CD4-positive, alpha-beta T cell treated with Interleukin-21 for 1 hour (primary cell): ENCODE data around the gene LY6G5C.

Experiments used
- DNase-seq: peaks from one replicate; pipeline ENCODE4 v3.0.0-alpha.2; 2020

Gene LY6G5C

GRCh38 chr6:31689249-31690110 lies 8.6 kb upstream of the LY6G5C start:
- peak; percentile 19 for DNase-seq

GRCh38 chr6:31687860-31688693 lies 7.2 kb upstream of the LY6G5C start:
- DNase-seq = no peak

GRCh38 chr6:31687321-31687720 lies 6.5 kb upstream of the LY6G5C start:
- DNase-seq = no peak

GRCh38 chr6:31686483-31686882 lies 5.6 kb upstream of the LY6G5C start:
- DNase-seq = no peak

GRCh38 chr6:31683591-31683990 lies 2.7 kb upstream of the LY6G5C start:
- no peak for DNase-seq

GRCh38 chr6:31681135-31681671 lies 336 bp upstream of the LY6G5C start:
- peak; percentile 39 for DNase-seq

GRCh38 chr6:31677955-31678354 lies 2.9 kb downstream of the LY6G5C start:
- no peak for DNase-seq

- DNase-seq = no peak
Observed at GRCh38 chr6:31676904-31677303, 4.0 kb downstream of the LY6G5C start.

GRCh38 chr6:31676322-31676903 lies 4.5 kb downstream of the LY6G5C start:
- DNase-seq = no peak

GRCh38 chr6:31669676-31670075 lies 11.2 kb downstream of the LY6G5C start, which contains the start of gene LY6G5B:
TSS of gene LY6G5B (plus strand) at chr6:31669976. CDS start at chr6:31670951, 975 bp downstream.
- no peak for DNase-seq

GRCh38 chr6:31666337-31666965 lies 14.4 kb downstream of the LY6G5C start:
- DNase-seq = no peak

GRCh38 chr6:31665501-31666336 lies 15.1 kb downstream of the LY6G5C start, which contains the start of gene CSNK2B:
TSS of gene CSNK2B (plus strand) at chr6:31666080. CDS start at chr6:31666832, 752 bp downstream.
- DNase-seq = peak; percentile 98

GRCh38 chr6:31664790-31665500 lies 15.9 kb downstream of the LY6G5C start, which contains the start of gene GPANK1:
TSS of gene GPANK1 (minus strand) at chr6:31664997. CDS start at chr6:31664478, 519 bp downstream.
- DNase-seq = peak; percentile 94

- no peak for DNase-seq
Observed at GRCh38 chr6:31663961-31664789, 16.7 kb downstream of the LY6G5C start.

GRCh38 chr6:31663126-31663960 lies 17.5 kb downstream of the LY6G5C start:
- DNase-seq = no peak

- no peak for DNase-seq
Observed at GRCh38 chr6:31662124-31662723, 18.6 kb downstream of the LY6G5C start.

- no peak for DNase-seq
Observed at GRCh38 chr6:31661262-31662123, 19.4 kb downstream of the LY6G5C start.
